Stimulated activated CD4-positive, alpha-beta T cell treated with anti-CD3 and anti-CD28 coated beads, Interleukin-4, amount 100 ng/mL, for 4 hours (primary cell): Measurements from ENCODE around the gene MEGF11.

ENCODE experiments used
- DNase-seq, 2 experiments: peaks; one replicate each; pipeline ENCODE4 v3.0.0-alpha.2; 2020

The MEGF11 gene

GRCh38 chr15:66047321-66048024 lies 206.1 kb downstream of the MEGF11 start:
- DNase-seq: no peak

DNA sequence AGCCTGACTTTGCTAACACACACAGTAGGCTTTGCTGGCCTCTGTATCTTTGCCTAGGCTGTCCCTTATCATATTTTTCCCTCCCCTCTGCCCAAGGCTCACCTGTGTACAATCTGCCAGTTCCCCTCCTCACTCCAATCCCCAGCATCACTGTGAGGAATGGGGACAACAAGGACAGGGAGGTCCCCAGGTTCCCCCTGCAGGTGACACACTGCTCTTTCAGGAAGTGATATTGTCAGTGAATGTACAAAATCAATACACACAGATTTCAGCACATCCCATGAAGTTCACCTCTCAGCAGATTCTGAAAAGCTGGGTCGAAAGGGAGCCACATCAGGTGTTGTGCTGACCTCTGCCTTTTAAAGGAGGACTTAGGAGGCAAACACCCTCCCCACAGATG lies 206.8 kb downstream of the MEGF11 start:
- DNase-seq: no peak

GRCh38 chr15:66046326-66046725 lies 207.2 kb downstream of the MEGF11 start:
- no peak for DNase-seq

GRCh38 chr15:66045542-66045941 lies 208.0 kb downstream of the MEGF11 start:
- no peak for DNase-seq

DNA sequence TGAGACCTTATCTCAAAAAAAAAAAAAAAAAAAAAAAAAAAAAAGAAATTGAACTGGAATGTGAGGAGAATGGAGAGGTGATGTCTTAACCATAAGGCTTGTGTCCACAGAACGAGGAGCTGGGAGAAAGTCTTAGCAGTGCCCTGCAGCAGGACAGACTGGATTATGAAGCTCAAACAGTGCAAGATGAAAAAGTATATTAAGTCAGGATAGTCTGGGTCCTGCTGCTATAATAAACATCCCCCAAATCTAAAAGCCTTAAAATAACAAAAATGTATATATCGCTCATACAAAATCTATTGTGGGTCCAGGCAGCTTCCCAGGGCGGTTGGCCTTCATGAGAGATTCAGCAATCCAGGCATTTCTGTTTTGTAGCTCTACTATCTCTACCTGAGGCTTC lies 208.7 kb downstream of the MEGF11 start:
- no peak for DNase-seq

GRCh38 chr15:66043264-66043663 lies 210.3 kb downstream of the MEGF11 start:
- no peak for DNase-seq

GRCh38 chr15:66042624-66043023 lies 210.9 kb downstream of the MEGF11 start:
- DNase-seq: no peak

- DNase-seq: no peak
These were observed 212.3 kb downstream of the MEGF11 start for GRCh38 chr15:66041276-66041675.

- DNase-seq: no peak
These were observed 213.2 kb downstream of the MEGF11 start for GRCh38 chr15:66040211-66040892.

DNA sequence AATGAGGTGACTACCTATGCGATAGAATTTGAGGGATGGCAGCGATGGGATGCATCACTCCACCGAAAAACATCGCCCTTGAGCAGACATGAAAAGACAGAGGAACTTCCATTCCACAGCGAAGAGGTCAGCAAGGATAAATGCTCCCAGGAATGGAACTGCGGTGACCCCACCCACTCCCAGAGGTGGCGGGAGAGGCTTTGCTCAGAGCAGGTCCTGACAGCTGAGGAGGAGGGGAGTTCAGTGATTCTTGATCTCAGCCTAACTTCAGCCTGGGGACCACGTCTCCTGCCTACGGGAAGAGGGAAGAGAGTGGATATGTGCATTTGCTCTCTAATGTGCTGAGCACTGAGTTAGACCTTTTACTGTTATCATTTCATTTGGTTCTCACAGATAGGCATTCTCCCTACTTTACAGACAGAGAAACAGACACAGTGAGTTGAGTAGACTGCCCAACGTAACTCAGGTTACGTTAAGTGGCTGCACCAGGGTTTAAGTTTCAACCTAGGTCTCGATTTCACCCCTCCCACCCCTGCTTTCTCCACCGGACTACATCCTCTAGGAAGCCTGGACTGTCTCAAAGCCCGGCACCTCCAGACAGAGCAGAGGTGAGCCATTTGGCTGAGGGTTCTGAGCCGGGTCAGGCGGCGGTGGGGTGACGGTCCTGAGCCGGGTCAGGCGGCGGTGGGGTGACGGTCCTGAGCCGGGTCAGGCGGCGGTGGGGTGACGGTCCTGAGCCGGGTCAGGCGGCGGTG lies 214.3 kb downstream of the MEGF11 start:
- DNase-seq: no peak

GRCh38 chr15:66038387-66039116 lies 215.0 kb downstream of the MEGF11 start:
- no peak for DNase-seq

- no peak for DNase-seq
These were observed 216.7 kb downstream of the MEGF11 start for GRCh38 chr15:66036859-66037258.

GRCh38 chr15:66035901-66036300 lies 217.6 kb downstream of the MEGF11 start:
- DNase-seq: no peak

DNA sequence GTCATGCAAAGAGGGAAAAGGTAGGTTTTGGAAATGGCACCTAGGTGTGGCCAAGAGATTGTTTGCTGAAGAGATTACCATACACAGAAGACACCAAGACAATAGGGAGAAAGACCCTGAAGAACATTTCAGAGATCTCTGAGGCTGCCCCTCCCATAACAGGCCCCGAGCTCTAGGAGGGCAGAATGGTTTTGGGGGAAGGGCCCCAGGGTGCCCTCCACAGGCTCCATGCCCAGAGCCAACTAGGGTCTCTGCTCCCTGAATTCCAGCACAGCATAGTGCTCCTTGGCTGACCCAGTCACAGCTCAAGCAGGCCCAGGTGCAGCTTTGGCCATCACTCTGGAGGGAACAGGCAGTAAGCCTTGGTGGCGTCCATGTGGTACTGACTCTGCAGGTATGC lies 220.4 kb downstream of the MEGF11 start:
- no peak for DNase-seq

GRCh38 chr15:66032006-66032405 lies 221.5 kb downstream of the MEGF11 start:
- DNase-seq: no peak

GRCh38 chr15:66030650-66031049 lies 222.9 kb downstream of the MEGF11 start:
- no peak for DNase-seq

DNA sequence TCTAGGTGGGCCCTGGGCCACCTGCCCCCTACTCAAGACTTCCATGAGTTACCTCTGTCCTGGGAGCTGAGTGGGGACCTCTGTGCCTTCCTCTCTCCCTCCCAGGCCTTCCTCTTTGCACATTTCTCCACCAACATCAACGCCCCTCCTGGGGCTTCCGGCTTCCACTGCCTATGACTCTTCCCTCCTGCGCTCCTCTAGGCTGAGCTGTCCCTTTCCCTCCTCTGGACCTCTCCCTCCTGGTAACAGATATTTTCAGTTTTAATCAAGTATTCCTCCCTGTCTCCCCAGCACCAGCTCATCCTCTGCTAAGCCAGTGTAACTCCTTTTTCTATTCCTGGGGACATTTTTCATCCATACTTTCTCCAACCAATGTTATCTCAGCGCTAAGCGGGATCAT lies 223.9 kb downstream of the MEGF11 start:
- DNase-seq: no peak

DNA sequence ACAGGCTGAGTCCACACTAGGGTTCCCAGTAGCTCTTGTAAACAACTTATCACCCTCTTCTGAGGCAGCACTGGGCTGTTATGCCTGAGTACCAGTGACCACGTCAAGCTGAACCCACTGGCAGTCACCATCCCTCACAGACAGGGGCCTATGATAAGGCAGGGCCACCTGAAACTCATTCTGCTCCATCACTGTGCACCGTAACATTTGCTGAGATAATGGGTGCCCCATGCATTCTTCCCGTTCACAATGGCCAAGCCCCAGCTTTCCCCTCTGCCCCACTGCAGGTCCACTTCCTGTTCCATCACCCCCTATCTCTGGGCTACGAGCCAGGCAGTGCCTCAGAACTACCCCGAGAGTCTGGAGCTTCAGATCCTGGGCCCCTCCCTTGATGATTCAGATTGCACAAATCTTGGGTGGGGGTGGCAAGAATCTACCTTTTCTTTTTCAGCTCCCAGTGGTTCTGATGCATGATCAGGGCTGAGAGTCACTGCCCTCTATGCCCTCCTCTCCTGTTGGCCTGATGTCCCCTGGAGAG lies 226.2 kb downstream of the MEGF11 start:
- DNase-seq: no peak

GRCh38 chr15:66025972-66026371 lies 227.6 kb downstream of the MEGF11 start:
- DNase-seq: no peak

DNA sequence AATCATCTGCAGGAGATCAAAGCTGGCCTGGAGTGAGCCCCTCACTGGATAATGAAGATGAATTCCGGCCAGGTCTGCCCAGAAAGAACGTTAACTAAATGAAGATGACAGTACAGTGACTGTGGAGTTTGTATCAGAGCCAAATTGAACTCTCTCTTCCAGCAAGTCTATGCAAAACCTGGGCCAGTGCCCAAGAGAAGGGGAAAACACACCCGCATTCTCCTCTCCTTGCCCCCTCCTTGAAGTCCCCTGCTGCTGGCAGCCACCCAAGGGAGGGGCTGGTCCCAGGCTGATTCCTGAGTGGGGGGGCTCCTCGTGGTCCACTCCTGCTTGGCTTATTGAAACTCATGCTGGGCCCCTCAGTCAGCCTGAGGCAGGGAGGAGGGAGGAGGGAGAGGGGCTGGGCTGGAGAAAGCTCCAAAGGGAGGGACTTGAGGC lies 228.5 kb downstream of the MEGF11 start:
- no peak for DNase-seq

GRCh38 chr15:66024116-66024515 lies 229.4 kb downstream of the MEGF11 start:
- DNase-seq: no peak

- DNase-seq: no peak
These were observed 230.1 kb downstream of the MEGF11 start for GRCh38 chr15:66023311-66023972.
